Loucy (cell line): ENCODE measurements around the gene FBXL13.

Experiments
- CTCF ChIP-seq: fragments of 200-600 bp; sonication (generic); conservative IDR thresholded peaks from 2 replicates; pipeline ENCODE4 v1.5.1; 2014; ENCODE audit warnings: mild to moderate bottlenecking, antibody characterized with exemption, low read length
- EZH2phosphoT487 ChIP-seq: fragments of 200-600 bp; IDR thresholded peaks from 2 replicates; pipeline ENCODE4 v1.6.1; 2018; ENCODE audit warnings: antibody characterized with exemption, mild to moderate bottlenecking, moderate library complexity, borderline replicate concordance

DNA sequence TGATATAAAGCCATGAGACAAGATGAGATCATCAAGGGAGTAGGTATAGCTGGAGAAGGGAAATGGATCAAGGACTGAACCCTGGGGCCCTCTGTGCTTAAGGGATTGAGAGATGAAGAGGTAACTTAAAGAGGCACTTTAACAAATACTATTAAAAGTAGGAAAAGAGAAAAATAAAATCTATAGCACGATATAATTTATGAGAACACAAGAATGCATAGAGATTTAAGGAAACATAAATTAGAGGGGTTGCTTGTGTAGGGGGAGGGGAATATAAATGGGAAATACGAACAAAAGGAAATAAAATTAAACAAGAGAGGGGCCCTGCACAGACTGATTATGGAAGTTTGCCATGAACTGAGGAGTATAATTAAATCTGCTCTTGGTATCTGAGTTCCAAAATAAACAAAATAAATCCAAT is 177.4 kb downstream of the FBXL13 start:
- TF ChIP-seq CTCF (no peak), EZH2phosphoT487 (no peak)
